Hepatocyte (in vitro differentiated cells): ENCODE results near the gene SORBS2.

Experiments used
- CTCF ChIP-seq: fragments of 200-600 bp; sonication (generic); IDR thresholded peaks from 2 replicates; pipeline ENCODE4 v1.5.1; 2016; ENCODE audit warnings: antibody characterized with exemption, mild to moderate bottlenecking; ENCODE audit not compliant: poor library complexity
- EZH2 ChIP-seq: fragments of 200-600 bp; sonication (generic); IDR thresholded peaks from 2 replicates; pipeline ENCODE4 v1.6.1; 2016; ENCODE audit warnings: antibody characterized with exemption, mild to moderate bottlenecking, borderline replicate concordance

- TF ChIP-seq CTCF: no peak
- no peak for TF ChIP-seq EZH2
Observed at GRCh38 chr4:185817403-185817818, 5.4 kb upstream of the SORBS2 start.
